Brain pericyte (primary cell): ENCODE data around the gene TMEM108.

Experiments
- DNase-seq: peaks from one replicate; pipeline ENCODE4 v3.0.0-alpha.2; 2012; ENCODE audit warnings: low read depth, low spot score

TMEM108 gene

GRCh38 chr3:133213937-133214336 lies 175.7 kb downstream of the TMEM108 start:
- no peak for DNase-seq

GRCh38 chr3:133227813-133228212 lies 189.6 kb downstream of the TMEM108 start:
- DNase-seq: no peak

DNA sequence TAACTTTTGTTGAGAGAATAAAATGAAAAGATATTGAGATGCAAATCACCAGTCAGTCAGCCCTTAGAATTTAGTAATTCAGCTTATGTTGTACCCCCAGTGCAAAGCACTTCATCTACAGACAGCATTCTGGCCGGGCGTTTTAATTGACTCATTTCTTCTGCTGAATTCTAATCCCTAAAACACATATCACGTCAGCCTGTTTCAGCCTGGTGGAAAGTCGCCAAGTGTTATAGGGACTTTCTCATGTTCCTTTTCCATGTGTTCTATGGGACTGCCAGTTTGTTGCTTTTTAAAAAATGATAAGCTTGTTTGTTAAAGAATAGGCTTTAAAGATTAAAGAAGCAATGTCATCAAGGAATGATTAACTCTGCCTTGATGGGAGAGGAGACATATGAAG lies 192.0 kb downstream of the TMEM108 start:
- no peak for DNase-seq

DNA sequence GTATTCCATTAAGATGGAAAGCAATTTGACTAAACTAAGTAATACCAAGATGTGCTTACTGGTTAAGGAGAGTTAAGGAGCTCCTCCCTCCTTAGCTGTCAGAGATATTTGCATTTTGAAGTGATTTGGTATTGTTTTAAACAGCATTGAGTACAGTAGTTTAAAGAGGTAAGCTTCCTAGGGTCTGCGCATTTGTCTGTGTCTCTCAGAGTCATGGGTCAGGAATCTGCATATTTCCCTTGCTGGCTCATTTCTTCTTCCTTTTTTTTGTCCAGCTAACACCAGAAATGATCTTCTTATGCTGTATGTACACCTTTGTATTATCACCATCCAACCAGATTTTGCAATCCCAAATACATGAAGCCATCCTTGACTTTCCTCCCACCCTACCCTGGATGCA lies 198.7 kb downstream of the TMEM108 start:
- no peak for DNase-seq

DNA sequence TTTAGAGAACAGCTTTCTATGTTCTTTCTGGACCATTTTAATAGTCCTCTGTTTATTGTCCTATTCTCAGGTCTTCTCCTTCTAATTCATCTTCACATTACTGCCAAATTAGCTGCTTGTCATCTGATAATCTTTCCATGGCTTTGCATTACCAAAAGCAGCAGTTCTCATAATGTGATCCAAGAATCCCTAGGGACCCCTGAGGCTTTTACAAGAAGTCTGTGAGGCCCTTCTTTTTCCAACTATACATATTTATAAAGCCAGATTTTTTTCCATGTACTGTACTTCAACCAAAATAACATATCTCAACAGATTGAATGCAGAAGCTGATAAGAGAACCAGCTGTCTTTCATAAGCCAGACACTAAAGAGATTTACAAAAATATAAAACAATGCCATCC lies 199.2 kb downstream of the TMEM108 start:
- no peak for DNase-seq

GRCh38 chr3:133238015-133238414 lies 199.8 kb downstream of the TMEM108 start:
- no peak for DNase-seq

DNA sequence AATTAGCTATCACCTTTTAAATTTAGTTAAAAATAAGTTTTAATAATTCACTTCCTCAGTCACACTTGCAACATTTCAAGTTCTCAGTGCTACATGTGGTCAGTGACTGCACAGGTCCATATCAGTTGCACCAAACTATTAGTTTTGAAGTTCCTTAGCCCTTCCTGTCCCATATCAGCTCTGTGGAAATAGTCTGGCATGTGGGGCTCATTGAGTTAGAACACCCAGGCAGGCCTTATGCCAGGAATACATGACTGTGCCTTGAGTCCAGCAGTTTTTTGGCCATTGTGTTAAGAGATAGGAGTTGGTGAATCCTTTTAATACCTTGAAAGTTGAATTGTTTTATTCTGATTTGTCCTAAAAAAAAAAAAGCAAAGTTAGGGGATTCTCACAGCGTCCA lies 207.9 kb downstream of the TMEM108 start:
- no peak for DNase-seq

- DNase-seq: no peak
Measured at GRCh38 chr3:133246773-133247172, 208.6 kb downstream of the TMEM108 start.

GRCh38 chr3:133248389-133248788 lies 210.2 kb downstream of the TMEM108 start:
- no peak for DNase-seq

- DNase-seq: no peak
Measured at GRCh38 chr3:133249490-133249889, 211.3 kb downstream of the TMEM108 start.

DNA sequence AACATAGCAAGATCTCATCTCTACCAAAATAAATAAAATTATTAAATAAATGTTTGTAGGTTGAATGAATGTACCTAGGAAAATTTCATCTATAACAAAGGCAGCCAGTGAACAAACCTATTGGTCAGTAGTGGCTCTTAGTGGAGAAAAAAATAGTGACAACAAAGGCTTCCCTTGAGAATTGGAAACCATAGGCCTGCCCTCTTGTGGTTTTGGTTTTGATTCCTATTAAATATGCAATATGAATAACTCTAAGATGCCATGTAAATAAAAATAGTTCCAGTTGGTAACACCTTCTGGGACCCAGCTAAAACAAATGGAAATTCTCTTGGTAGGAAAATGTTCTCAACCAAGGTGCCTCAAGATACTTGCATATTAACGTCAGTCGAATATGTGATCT lies 216.0 kb downstream of the TMEM108 start:
- no peak for DNase-seq

- DNase-seq: no peak
Measured at GRCh38 chr3:133254716-133255115, 216.5 kb downstream of the TMEM108 start.

GRCh38 chr3:133256787-133257483 lies 218.7 kb downstream of the TMEM108 start:
- DNase-seq: no peak

- no peak for DNase-seq
Measured at GRCh38 chr3:133258358-133258757, 220.2 kb downstream of the TMEM108 start.

- DNase-seq: no peak
Measured at GRCh38 chr3:133259767-133260166, 221.6 kb downstream of the TMEM108 start.

- DNase-seq: no peak
Measured at GRCh38 chr3:133262333-133262732, 224.1 kb downstream of the TMEM108 start.

DNA sequence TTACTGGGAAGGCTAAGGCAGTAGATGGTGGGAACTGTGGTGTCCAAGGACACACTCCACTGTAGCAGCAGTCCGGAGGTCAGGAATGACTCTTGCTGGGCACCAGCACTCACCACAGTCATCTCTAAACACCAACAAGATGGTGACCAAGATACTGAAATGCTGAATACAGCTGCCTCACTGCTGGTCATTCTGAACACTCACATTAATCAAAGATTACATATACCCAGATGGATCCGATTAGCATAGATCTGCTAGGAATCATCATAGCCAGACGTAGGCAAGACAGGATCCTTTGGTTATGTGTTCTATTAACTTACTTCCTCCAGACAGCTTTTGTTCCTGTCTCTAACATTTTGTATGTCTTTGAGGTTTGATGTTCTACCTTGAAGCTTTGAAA lies 226.7 kb downstream of the TMEM108 start:
- no peak for DNase-seq

- DNase-seq: no peak
Measured at GRCh38 chr3:133268726-133269134, 230.5 kb downstream of the TMEM108 start.

DNA sequence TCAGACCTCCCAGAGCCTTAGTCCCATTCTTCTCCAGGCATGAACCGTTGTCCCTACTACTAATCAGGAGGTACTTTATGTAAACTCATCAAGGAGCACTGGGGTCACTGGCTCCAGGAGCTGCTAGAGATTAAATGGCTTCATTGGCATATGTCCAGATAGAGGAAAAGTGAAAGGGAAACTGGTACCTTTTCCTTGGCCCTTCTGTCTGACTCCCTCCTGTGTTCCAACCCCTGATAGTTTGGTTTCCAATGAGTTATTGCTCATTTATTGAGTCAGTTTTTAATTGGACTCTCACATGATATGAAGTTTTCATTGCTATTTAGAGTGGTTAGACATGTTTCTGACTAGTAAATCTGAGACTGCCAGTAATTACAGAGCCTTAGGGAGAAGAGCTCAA lies 231.2 kb downstream of the TMEM108 start:
- DNase-seq: no peak

GRCh38 chr3:133270631-133271030 lies 232.4 kb downstream of the TMEM108 start:
- DNase-seq: no peak

DNA sequence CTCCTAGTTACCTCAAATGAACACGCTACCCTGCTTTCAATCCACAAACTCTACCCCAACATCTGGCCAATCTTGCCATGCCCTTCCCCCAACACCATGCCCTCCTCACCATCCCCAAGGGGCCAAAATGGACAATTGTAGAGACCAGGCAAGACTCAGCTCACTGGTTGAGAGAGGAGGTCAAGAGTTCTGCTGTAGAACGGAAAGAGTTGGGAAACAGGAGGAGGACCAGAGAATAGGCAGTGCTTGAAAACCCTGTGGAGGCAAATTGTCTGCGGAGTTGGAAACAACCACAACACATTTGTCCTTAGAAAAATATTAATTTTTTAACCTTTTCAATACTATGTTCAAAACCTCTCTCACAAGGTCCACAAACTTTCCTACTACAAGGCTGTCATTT lies 232.9 kb downstream of the TMEM108 start:
- no peak for DNase-seq

- DNase-seq: no peak
Measured at GRCh38 chr3:133271539-133271938, 233.3 kb downstream of the TMEM108 start.

- DNase-seq: no peak
Measured at GRCh38 chr3:133273346-133273745, 235.2 kb downstream of the TMEM108 start.

GRCh38 chr3:133274477-133274876 lies 236.3 kb downstream of the TMEM108 start:
- no peak for DNase-seq
